HG03095 (cell line): ENCODE results near the gene SF3B6.

Experiments
- ATAC-seq: cut with Tn5 transposase; IDR thresholded peaks from one replicate; pipeline ENCODE4 v1.9.1; 2021; ENCODE audit warnings: moderate library complexity; ENCODE audit not compliant: unreplicated experiment

The SF3B6 gene

DNA sequence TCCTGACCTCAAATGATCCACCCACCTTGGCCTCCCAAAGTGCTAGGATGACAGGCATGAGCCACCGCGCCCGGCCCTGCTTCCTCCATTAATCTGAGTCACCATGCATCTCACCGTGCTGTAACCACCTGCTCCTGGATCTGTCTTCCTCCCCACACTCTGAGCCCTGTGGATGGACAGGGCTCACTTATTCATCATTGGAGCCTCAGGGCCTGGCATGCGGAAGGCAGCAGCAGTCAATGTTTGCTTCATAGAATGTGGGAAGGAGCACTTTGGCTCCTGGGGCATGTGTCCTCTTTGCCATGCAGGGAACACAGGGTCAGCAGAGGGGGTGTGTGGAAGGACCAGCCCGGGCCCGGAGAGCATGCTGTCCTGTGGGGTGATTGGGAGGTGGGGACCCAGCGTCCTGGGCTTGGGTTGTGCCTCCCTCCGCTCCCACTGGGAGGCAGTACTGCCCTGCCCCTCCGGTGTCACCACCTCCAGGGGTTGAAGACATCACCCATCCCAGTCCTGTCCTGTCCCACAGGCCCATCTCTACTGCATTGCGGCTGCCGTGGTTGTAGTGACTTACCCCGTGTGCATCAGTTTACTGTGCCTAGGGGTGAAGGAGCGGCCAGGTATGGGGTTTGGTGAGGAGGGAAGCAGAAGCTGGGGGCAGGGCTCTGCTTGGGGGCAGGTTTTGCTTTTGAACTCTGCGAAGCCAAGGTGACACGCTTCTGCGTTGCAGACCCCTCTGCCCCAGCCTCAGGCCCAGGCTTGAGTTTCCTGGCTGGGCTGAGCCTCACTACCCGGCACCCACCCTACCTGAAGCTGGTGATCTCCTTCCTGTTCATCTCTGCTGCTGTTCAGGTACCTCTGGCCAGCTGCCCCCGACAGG, 54.8 kb downstream of the SF3B6 start:
- no peak for ATAC-seq

- ATAC-seq, result no peak
These were observed 55.9 kb downstream of the SF3B6 start for GRCh38 chr2:24020244-24020643.

DNA sequence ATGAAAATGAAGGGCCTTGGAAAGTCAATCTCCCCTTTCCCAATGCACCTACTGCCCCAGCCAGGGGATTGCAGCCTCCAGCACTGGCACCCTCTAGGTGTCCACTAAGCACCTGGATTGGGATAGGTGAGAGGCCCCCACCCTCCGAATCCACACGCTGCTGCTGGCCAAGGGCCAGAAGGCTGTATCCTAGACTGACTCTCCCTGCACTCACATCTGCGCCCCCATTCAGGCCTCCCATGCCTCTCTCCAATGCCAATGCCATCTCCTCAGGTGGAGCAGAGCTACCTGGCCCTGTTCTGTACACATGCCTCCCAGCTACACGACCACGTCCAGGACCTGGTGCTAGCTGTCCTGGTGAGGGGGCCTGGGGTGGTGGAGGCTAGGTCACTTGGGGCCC, 56.4 kb downstream of the SF3B6 start:
- ATAC-seq, result no peak

GRCh38 chr2:24018241-24018640, 57.9 kb downstream of the SF3B6 start:
- no peak for ATAC-seq

DNA sequence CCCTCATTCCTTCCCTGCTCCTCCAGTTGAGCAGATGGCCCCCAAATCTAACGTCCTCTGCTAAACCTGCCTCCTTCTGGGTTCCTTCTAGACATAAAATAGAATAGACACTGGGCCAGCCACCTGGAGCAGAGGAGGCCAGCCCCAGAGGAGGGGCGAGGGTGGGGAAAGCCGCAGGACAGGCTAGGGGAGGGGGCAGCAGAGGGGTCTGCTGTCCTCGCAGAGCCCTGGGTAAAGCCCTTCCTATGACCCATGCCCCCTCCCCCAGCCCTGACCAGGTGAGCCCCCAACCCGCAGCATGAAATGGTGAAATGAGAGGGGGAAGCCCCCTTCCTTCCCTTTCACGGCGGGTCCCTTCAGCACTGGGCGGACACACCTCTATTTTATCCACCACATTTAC, 58.4 kb downstream of the SF3B6 start:
- no peak for ATAC-seq
